Naive thymus-derived CD8-positive, alpha-beta T cell (primary cell): ENCODE measurements around the gene ZNF3. TPM values are rescaled to one million over a fixed set of nuclear protein-coding genes. Genes with fewer than 3 reads are reported as not detected.

Experiments
- ATAC-seq, 2 donors: fragments of 150-1000 bp; cut with Tn5 transposase in 1 of 2; sonication (Bioruptor Pico), chemical (Tn5 transposase) in 1 of 2; 1 replicate in 1 of 2; 2 replicates in 1 of 2; pipeline ENCODE4 v1.10.0; 2021; ENCODE audit warnings: mild to moderate bottlenecking in 2 of 2, moderate library complexity in 2 of 2
- POLR2A ChIA-PET: fragments of 350-600 bp; sonication (Branson Sonifier 250); formaldehyde crosslinking; loops from one replicate; lab custom pipeline; 2021; ENCODE audit warnings: antibody characterized with exemption; lab: Charles Lee
- DNase-seq, 10 donors: peaks; one replicate each; pipeline versions ENCODE4 v3.0.0 to v3.0.0-alpha.2; 2020 to 2022
- H3K27ac Mint-ChIP-seq, 10 donors: one replicate each; pipeline ENCODE4 v1.8.0; 2020 to 2022; ENCODE audit warnings: mild to moderate bottlenecking in 10 of 10, mixed read lengths in 10 of 10, moderate library complexity in 4 of 10, inconsistent platforms in 1 of 10
- H3K27me3 Mint-ChIP-seq, 5 donors: one replicate each; pipeline ENCODE4 v1.8.0; 2021 to 2022; ENCODE audit warnings: mixed read lengths in 5 of 5
- H3K36me3 Mint-ChIP-seq, 3 donors: one replicate each; pipeline ENCODE4 v1.8.0; 2020 to 2022; ENCODE audit warnings: mixed read lengths in 3 of 3, mild to moderate bottlenecking in 2 of 3, inconsistent platforms in 1 of 3
- H3K4me1 Mint-ChIP-seq, 4 donors: one replicate each; pipeline ENCODE4 v1.8.0; 2021 to 2022; ENCODE audit warnings: mixed read lengths in 4 of 4
- H3K4me3 Mint-ChIP-seq, 10 donors: one replicate each; pipeline ENCODE4 v1.8.0; 2020 to 2022; ENCODE audit warnings: mild to moderate bottlenecking in 10 of 10, mixed read lengths in 10 of 10, moderate library complexity in 6 of 10, inconsistent platforms in 1 of 10
- H3K9me3 Mint-ChIP-seq, 9 donors: one replicate each; pipeline ENCODE4 v1.8.0; 2020 to 2022; ENCODE audit warnings: mixed read lengths in 9 of 9, mild to moderate bottlenecking in 3 of 9, inconsistent platforms in 1 of 9, moderate library complexity in 1 of 9
- polyA plus RNA-seq, 3 donors: library from polyadenylated mRNA; unstranded; fragments of 300-500 nt; fragmentation: Illumina TruSeq; gene quantifications; one replicate each; pipeline ENCODE4 v1.2.3, GENCODE V29; 2021
- total RNA-seq, 8 experiments: library from RNA in 2 of 8; stranded (reverse) in 2 of 8; gene quantifications; one replicate each; pipeline ENCODE4 v1.2.3 and lab custom pipeline; 2021 to 2026

Gene ZNF3
- total and polyA plus RNA-seq, 5 experiments from 2014 or later = 17.4 to 48.8 (median 28.4) TPM

DNA sequence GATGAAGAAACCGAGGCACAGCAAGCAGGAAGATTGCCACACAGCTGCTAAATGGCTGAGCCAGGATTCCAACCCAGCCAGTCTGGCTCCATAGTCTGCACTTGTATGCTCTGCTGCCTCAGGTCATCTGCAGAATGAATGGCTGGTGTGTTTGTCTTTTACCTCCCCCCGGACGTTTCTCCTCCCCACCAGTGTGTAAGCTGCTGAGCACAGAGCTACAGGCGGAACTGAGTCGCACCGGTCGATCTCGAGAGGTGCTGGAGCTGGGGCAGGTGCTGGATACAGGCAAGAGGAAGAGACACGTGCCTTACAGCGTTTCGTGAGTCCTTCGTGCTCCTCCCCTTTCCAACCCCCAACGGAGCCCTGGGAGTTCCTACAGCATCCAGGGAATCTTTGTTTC is 40.5 kb upstream of the ZNF3 start:
- peak overlapping the region in 2 of 10 donors; percentile 10 to 33 for H3K4me3 Mint-ChIP-seq
- H3K4me1 Mint-ChIP-seq = peaks cover 17 to 63% (median 49%) of the 10 kb centered on the region in 4 donors
- ATAC-seq = no peak
- no peaks in the 10 kb centered on the region for H3K27me3 Mint-ChIP-seq
- DNase-seq = no peak
- peak overlapping the region in 7 of 10 donors; percentile 25 to 77 (median 65) for H3K27ac Mint-ChIP-seq
- no peaks in the 10 kb centered on the region for H3K9me3 Mint-ChIP-seq
- POLR2A ChIA-PET = interaction anchor here (0.6 to 15.9 kb wide), 2 partner anchors 20 to 99 kb away, joined by 4 to 252 read pairs; partner anchors contain the start of genes AP4M1 and MCM7
- peaks cover 0 to 5% (median 0%) of the 10 kb centered on the region in 3 donors for H3K36me3 Mint-ChIP-seq

- Mint-ChIP-seq H3K4me3 (peak overlapping the region; percentile 91 to 99 (median 97)), H3K36me3 (peaks cover 0 to 8% (median 0%) of the 10 kb centered on the region in 3 donors), H3K4me1 (peaks cover 15 to 53% (median 44%) of the 10 kb centered on the region in 4 donors), H3K27me3 (no peaks in the 10 kb centered on the region), H3K27ac (peak overlapping the region; percentile 96 to 100 (median 99)), H3K9me3 (no peaks in the 10 kb centered on the region)
- ATAC-seq (no peak), DNase-seq (no peak)
- POLR2A ChIA-PET = interaction anchor here (0.6 to 15.9 kb wide), 20 partner anchors 8 to 654 kb away, joined by 3 to 252 read pairs (median 4); partner anchors contain the start of genes AP4M1, ATP5MF, COPS6 and FBXO24
These were observed 39.2 kb upstream of the ZNF3 start for GRCh38 chr7:100120733-100121036.

- Mint-ChIP-seq H3K27ac (peak overlapping the region; percentile 96 to 100 (median 99)), H3K27me3 (no peaks in the 10 kb centered on the region), H3K9me3 (no peaks in the 10 kb centered on the region), H3K4me1 (peaks cover 15 to 48% (median 39%) of the 10 kb centered on the region in 4 donors), H3K4me3 (peak overlapping the region; percentile 91 to 99 (median 97)), H3K36me3 (peaks cover 0 to 8% (median 0%) of the 10 kb centered on the region in 3 donors)
- POLR2A ChIA-PET = interaction anchor here (0.6 to 15.9 kb wide), 21 partner anchors 8 to 654 kb away, joined by 3 to 252 read pairs (median 4); partner anchors contain the start of genes AP4M1, ATP5MF, COPS6 and FBXO24
- ATAC-seq = peak; percentile 68 to 69
- DNase-seq = peak; percentile 55 to 84 (median 70)
These were observed 38.6 kb upstream of the ZNF3 start for GRCh38 chr7:100119970-100120732.

- ATAC-seq (peak; percentile 72 to 74), DNase-seq (peak; percentile 90 to 97 (median 94))
- Mint-ChIP-seq H3K27ac (peak within 1 kb of the TSS; percentile 96 to 100 (median 99)), H3K27me3 (no peaks in the 10 kb centered on the region), H3K4me1 (peaks cover 11 to 40% (median 31%) of the 10 kb centered on the region in 4 donors), H3K36me3 (peaks cover 0 to 8% (median 0%) of the 10 kb centered on the region in 3 donors), H3K4me3 (peak within 1 kb of the TSS; percentile 91 to 99 (median 97)), H3K9me3 (no peaks in the 10 kb centered on the region)
- POLR2A ChIA-PET = interaction anchor here (0.6 to 15.9 kb wide), 17 partner anchors 9 to 350 kb away, joined by 3 to 252 read pairs (median 4); partner anchors contain the start of genes AP4M1, COPS6, GAL3ST4 and LAMTOR4
These were observed 37.8 kb upstream of the ZNF3 start, which contains the start of the genes CNPY4 and TAF6 for GRCh38 chr7:100119072-100119969. Gene CNPY4 (plus strand): TSS chr7:100119634. CDS start chr7:100119745, 111 bp downstream. Gene TAF6 (minus strand): TSS chr7:100119358. CDS start chr7:100114209, 5,149 bp downstream.

- POLR2A ChIA-PET = interaction anchor here (0.7 to 15.9 kb wide), 3 partner anchors 8 to 17 kb away, joined by 3 to 252 read pairs (median 13); partner anchors contain the start of genes AP4M1, MBLAC1 and MCM7
- Mint-ChIP-seq H3K36me3 (peaks cover 0 to 12% (median 0%) of the 10 kb centered on the region in 3 donors), H3K4me3 (peak overlapping the region; percentile 91 to 99 (median 97)), H3K27ac (peak overlapping the region; percentile 96 to 100 (median 99)), H3K27me3 (no peaks in the 10 kb centered on the region), H3K9me3 (no peaks in the 10 kb centered on the region), H3K4me1 (peaks cover 11 to 38% (median 28%) of the 10 kb centered on the region in 4 donors)
- DNase-seq (no peak), ATAC-seq (no peak)
These were observed 37.0 kb upstream of the ZNF3 start for GRCh38 chr7:100118388-100119071.

- H3K4me3 Mint-ChIP-seq = no peak overlapping the region
- no peaks in the 10 kb centered on the region for H3K9me3 Mint-ChIP-seq
- peaks cover 8 to 22% (median 16%) of the 10 kb centered on the region in 4 donors for H3K4me1 Mint-ChIP-seq
- DNase-seq = no peak
- no peak for ATAC-seq
- H3K36me3 Mint-ChIP-seq = peaks cover 0 to 40% (median 5%) of the 10 kb centered on the region in 3 donors
- no peak overlapping the region for H3K27ac Mint-ChIP-seq
- POLR2A ChIA-PET = interaction anchor here (0.9 to 1.4 kb wide), 3 partner anchors 10 to 13 kb away, joined by 3 to 7 read pairs (median 5); partner anchors contain the start of gene MBLAC1
- H3K27me3 Mint-ChIP-seq = no peaks in the 10 kb centered on the region
These were observed 33.5 kb upstream of the ZNF3 start for GRCh38 chr7:100115026-100115425.

- ATAC-seq (no peak), DNase-seq (no peak)
- H3K9me3 Mint-ChIP-seq = no peaks in the 10 kb centered on the region
- H3K36me3 Mint-ChIP-seq = peaks cover 0 to 67% (median 8%) of the 10 kb centered on the region in 3 donors
- H3K27ac Mint-ChIP-seq = no peak overlapping the region
- H3K27me3 Mint-ChIP-seq = no peaks in the 10 kb centered on the region
- POLR2A ChIA-PET = interaction anchor here (0.6 to 4.1 kb wide), 2 partner anchors 10 to 76 kb away, joined by 3 to 27 read pairs; partner anchors contain the start of genes AP4M1 and MCM7
- H3K4me1 Mint-ChIP-seq = peaks cover 0 to 8% (median 5%) of the 10 kb centered on the region in 4 donors
- no peak overlapping the region for H3K4me3 Mint-ChIP-seq
These were observed 30.4 kb upstream of the ZNF3 start for GRCh38 chr7:100111914-100112313.

DNA sequence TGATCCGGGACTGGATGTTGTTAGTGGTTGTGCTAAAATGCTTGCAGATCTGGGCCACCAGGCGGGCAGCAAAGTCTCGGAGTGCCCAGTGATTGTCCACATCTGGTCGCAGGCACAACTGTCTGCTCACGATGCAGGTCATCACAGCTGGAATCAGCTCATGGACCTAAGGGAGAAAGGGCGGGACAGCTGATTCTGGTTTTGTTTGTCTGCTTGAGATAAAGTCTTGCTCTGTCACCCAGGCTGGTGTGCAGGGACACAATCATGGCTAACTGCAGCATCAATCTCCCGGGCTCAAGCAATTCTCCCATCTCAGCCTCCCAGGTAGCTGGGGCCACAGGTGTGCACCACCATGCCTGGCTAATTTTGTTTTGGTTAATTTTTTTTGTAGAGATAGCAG is 29.6 kb upstream of the ZNF3 start:
- no peaks in the 10 kb centered on the region for H3K9me3 Mint-ChIP-seq
- no peak overlapping the region for H3K4me3 Mint-ChIP-seq
- no peak overlapping the region for H3K27ac Mint-ChIP-seq
- no peak for DNase-seq
- H3K27me3 Mint-ChIP-seq = no peaks in the 10 kb centered on the region
- ATAC-seq = no peak
- peaks cover 0 to 71% (median 8%) of the 10 kb centered on the region in 3 donors for H3K36me3 Mint-ChIP-seq
- peaks cover 0 to 3% (median 1%) of the 10 kb centered on the region in 4 donors for H3K4me1 Mint-ChIP-seq
- POLR2A ChIA-PET = interaction anchor here (0.6 to 4.1 kb wide), 3 partner anchors 9 to 75 kb away, joined by 3 to 27 read pairs (median 4); partner anchors contain the start of genes AP4M1 and MCM7

DNA sequence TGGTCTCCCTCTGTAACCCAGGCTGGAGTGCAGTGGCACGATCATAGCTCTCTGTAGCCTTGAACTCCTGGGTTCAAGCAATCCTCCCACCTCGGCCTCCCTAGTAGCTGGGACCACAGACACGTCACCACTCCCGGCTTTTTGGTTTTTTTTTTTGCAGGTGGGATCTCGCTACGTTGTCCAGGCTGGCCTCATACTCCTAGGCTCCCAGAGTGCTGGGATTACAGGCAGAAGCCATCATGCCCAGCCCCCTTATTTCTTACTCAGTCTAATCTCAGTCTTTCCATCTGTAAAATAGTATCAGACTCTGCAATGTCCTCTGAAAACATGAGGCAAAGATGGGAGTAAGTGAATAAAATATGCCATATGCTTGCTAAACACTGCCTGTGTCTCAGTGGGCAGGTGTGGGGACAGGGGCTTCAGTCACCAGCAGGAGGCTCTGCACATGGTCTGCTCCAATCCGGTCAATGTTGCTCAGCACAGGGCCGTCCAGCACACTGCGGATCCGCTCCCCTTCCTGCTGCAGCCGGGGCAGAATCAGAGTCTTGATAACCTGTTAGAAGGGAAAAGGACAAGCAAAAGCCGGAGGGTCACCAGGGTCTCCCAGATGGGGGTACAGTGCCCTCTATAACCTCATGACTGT is 28.1 kb upstream of the ZNF3 start:
- Mint-ChIP-seq H3K36me3 (peaks cover 0 to 67% (median 8%) of the 10 kb centered on the region in 3 donors), H3K4me3 (no peak overlapping the region), H3K4me1 (peaks cover 0 to 2% (median 0%) of the 10 kb centered on the region in 4 donors), H3K27me3 (no peaks in the 10 kb centered on the region), H3K9me3 (no peaks in the 10 kb centered on the region), H3K27ac (no peak overlapping the region)
- DNase-seq (no peak), ATAC-seq (no peak)
- POLR2A ChIA-PET = interaction anchor here (0.7 kb wide), 1 partner anchor 55 kb away, joined by 3 read pairs; no protein-coding TSS in a partner anchor

- peaks cover 0 to 4% (median 3%) of the 10 kb centered on the region in 4 donors for H3K4me1 Mint-ChIP-seq
- no peaks in the 10 kb centered on the region for H3K27me3 Mint-ChIP-seq
- H3K27ac Mint-ChIP-seq = no peak overlapping the region
- H3K9me3 Mint-ChIP-seq = no peaks in the 10 kb centered on the region
- peaks cover 0 to 62% (median 7%) of the 10 kb centered on the region in 3 donors for H3K36me3 Mint-ChIP-seq
- DNase-seq = no peak
- peak overlapping the region in 1 of 10 donors; percentile 14 for H3K4me3 Mint-ChIP-seq
- ATAC-seq = no peak
- POLR2A ChIA-PET = no interaction called here
These were observed 26.4 kb upstream of the ZNF3 start for GRCh38 chr7:100107890-100108289.
